Effector CD4-positive, alpha-beta T cell (primary cell): ENCODE measurements around the gene EXT2.

Source experiments
- DNase-seq: peaks from one replicate; pipeline ENCODE4 v3.0.0-alpha.2; 2020

The EXT2 gene

DNA sequence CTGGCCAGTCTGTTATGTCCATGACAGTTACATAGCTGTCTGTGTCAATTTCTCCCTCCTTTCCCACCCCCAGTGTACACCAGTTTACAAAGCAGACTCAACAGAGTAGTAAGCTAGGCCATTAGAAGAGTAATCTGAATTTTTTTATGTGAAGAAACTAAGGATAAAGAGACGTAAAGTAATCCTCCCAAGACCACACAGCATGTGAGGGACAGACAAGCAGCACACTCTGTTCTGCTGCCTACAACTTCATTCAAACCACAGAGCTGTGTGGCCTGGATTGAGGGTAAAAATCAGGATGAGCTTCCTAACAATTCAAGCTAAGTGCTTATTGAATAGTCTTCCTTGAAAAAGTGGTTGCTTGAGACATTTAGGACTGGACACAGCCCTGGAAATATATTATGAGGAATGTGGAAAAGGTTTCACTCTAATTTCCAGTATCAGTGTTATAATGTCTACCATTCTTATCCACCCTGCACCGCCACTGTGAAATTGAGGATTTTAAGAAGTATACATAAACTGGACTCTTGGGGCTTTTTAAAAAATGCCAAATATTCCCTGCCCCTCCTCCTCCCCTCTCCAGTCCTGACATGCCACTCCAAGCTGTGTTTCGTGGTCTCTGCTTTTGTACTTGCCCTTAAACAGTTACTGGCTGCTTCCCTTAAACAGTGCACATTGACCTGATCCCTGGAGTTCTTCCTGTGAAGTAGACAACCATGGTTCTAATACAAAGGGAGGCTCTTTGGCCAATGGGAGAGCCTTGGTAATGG is 40.9 kb downstream of the EXT2 start:
- DNase-seq = no peak

DNA sequence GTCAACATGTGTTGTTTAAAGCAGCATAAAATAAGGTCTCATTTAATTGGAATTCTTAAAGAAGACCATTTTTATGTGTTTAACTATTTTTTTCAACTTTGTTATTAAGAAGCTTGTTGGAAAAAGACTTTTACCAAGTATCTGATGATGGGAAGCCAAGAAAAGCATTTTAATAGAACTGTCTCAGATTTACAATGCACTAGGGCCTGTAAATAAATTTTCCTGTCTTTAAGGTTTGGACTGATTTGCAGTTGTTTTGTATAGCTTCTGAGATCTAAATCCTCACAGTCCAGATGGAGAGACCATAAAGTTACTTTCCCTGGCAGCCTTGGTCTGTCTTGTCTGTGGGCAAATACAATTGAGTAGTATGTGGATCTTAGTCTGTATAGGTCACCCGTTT is 41.6 kb downstream of the EXT2 start:
- DNase-seq = no peak

DNA sequence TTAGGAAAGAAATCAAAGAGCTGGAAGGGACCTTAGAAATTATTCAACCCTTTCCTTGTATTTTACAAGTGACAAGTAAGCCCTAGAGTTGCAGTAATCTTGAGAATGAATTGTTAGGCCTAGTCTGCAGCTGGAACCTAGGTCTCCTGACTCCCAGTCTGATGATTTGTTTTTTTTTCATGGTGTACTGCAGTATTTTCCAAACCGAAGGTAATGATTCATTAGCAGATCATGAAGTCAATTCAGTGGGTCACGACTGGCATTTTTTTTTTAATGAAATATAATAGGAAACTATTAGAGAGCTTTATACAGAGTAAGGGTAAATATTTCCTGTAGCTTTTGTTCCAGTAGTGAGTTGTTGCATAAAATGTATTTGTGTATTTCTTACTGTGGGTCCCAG is 42.8 kb downstream of the EXT2 start:
- DNase-seq = no peak

DNA sequence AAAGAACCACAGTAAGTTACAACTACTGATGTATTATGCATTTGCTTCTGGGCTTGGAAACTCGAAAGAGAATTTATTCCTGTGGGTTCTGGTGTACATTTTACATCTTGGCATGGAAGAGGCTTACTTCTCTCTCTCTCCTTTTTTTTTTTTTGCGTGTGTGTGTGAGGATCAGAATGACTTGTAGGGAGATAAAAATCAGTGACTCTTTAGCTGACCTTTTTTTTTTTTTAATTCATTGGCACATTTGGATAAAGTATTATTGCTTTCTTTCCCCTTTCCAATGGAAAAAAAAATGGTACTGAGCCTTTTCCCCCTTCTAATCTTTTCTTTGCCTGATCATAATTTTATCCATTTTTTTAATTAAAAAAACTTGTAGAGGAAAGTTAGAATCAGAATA is 43.5 kb downstream of the EXT2 start:
- DNase-seq = no peak

DNA sequence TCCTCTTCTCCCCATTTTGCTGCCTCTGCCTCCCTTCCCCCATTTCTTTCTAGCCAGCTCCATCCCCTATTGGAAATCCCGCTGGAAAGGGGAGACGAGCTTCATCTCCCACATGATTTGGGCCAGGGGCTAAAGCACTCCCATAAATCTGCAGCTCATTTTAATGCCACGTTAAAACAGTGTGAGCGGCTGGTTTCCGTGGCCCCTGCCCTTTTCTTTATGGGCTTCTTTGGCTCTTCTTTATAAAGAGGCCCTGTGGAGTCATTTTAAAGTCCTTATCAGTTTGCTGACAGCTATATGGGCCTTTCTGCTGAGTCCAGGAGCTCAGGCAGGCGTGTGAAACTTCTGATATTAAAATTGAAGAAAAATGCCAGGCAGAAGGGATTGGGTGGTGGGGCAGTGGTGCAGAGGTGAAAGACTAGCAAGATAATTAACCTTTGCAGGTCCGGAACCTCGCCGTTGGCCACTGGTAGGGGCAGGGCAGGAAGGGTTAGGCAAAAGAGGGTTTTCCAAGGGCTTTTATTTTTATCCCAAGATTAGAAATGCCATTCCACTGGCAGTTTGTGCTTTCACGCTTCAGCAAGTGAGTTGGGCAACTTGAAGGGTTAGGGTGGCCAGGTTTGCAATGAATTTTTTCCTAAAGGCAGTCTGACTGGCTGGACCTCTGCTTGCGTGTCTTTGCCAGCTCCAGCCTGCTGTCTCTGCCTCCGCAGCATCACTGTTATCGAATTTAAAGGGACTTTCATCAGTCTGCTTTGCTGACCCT is 44.3 kb downstream of the EXT2 start:
- DNase-seq = no peak

DNA sequence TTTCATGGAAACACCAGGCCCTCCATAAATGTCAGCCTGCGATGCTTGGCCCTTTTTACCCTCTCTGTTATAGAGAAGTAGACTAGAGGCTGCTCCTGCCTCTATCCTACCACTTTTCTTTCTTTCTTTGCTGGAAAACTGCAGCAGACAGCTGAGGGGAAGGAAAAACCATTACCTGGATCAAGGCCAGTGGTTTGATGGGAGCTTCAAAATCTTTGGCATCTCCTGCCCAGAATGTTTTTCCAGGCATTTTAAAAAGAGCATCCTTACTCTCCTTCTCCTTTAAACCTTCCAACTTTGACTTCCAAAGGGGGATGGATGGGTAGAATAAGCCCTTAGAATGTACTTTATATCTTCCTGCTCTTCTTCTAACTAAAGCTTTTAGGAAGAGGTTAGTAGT is 44.9 kb downstream of the EXT2 start:
- no peak for DNase-seq

DNA sequence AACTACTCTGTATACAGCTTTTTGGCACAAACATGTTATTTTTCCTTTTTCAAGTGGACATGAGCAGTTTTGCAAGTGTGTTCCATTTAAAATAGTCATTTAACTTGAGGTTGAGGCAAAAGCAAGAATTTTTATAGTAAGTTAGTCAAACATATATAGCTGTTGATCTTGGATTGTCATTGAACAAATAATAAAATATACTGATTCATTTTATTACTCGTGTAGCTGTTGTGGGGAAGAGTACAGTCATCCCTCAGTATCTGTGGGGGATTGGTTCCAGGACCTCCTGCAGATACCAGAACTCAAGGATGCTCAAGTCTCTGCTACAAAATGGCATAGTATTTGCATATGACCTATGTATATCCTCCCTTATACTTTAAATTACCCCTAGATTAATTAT is 45.3 kb downstream of the EXT2 start:
- DNase-seq = no peak

DNA sequence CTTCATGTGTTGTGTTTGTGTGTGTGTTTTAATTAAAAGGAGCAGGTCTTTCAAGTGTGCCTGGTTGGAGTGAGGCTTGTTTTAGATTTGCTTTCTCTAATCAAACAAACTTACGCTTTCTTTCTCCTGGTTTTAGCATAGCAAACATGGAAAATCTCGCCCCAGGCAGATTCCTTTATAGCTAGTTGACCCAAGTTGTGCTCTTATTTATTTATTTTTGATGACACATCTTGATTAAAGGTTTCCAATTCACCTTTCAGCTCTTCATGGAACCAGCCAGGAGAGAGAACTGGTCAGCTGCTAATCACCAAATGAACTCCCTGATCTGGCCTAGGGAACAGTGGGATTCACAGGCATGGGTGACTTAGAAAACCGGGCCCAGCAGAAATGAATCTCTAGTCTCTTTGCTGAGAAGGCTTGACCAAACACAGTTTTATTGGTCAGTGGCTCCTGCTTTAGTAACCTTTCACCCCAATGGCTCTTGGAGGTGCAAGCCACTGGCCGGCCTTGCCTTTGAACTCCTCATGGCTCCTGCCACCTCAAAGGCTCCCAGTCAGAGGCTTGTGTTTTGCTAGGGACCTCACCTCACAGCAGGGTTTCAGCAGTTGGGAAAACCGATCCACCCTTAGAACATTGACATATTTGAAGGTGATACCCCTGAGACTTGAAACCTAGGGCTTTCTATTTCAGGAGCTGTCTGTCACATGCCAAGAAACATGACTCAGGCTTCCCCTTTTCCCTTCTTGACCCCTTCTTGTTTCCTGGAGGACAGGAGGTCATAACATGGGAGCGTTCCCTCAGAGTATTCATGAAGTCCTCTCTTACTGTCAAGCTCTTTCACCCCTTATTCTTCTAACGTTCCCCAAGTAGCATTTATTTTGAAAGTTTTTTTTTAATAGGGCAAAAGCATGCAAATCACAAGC is 48.8 kb downstream of the EXT2 start:
- no peak for DNase-seq

DNA sequence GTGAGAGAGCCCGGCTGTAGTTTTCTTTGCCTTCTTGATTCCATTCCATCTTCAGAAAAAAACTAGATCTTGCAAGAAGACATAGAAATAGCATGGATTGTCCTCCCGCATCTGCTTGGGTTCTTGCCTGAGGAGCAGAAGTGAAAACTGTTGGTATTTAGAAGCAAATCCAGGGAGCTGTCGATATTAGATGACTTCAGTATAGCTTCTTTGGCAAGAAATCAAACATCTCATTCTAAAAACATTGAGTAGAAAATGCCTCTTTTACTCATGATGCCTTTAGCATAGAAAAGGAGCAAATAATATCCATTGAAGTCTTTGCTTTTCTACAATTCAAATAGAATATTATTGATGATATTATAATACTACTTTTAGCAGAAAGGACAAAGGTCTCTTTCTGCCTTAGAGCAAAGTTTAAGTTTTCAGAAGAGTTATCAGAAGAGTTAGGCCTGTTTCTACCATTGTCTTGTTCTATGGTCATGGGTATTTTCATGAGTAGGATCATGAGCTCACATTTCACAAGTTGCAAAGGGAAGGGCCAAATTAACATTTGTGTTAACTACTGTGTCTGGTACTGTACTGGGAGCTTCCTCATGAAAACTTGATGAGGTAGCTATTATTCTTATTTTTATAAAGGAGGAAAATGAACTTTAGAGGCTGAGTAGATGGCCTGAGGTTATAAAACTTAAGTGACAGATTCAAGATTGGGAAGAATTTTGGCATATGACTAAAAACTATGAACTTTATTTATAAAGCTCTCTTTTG is 49.7 kb downstream of the EXT2 start:
- DNase-seq = no peak

DNA sequence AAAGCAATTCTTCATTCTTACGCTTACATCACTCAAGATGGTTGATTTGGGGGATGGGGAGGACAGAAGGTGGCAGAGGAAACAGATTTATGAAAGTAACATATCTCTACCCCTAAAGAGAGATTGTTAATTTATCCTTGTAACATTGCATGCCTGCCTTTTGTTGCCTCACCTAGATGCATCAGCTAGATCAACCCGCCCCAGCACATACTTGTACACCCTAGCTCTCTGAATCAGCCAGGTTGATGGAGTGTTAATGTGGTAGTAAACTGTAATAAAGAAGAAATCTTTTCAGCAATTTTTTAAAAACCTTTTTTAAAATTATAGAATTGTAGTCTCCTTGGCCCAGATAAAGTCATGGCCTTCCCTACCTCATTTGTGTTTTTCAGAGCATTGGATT is 51.5 kb downstream of the EXT2 start:
- DNase-seq = no peak

DNA sequence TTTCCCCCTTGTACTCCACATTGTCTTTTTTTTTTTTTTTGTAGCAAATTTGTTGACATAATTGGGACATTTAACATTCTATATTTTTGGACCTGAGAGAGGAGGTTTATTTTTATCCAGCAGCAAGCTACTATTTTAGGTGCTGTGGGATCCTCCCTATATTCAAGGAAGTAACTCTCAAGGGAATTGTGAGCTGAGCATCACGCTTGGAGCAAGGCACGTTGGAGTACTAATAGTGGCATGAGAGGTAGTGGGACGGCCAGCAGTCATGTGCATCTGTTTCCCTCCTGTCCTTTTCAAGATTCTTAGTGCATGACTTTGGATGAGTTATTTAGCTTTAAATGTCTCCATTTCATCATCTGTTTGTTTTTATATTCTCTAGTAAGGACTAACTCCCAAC is 52.3 kb downstream of the EXT2 start:
- DNase-seq = no peak

DNA sequence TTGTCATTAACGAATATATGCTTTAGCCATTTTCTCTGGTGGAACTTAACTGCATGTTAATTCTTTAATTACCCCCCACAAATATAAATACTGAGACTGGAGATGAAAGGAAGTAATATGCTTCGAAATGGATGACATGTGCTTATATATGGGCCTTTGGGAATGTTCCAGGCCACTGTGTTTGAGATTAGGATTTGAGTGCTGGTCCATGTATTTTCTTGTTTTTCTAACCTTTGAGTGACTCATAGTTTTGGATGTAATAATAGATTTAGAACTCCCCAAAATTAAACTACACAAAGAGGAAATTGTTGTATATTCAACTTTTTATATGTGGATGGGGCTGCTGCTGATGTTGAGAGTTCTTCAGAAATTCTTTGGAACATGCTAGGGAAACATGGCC is 54.2 kb downstream of the EXT2 start:
- no peak for DNase-seq

DNA sequence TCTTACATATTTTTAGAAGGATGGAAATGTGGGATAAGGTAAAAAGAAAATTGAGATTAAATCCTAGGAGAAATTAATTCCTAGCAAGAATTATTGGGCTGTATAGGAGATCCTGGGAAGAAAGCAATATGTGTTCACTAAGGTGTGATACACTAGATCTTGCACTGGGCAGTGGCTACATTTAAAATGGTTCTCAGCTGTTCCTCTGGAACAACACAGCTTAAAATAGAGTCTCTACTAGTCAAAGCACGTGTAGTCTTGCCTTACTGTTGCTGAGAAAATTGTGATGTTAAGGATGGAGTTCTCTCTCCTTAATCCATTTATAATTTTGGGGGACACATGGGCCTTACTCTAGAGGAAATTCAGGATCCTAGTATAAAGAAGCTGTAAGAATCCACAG is 54.9 kb downstream of the EXT2 start:
- DNase-seq = no peak

DNA sequence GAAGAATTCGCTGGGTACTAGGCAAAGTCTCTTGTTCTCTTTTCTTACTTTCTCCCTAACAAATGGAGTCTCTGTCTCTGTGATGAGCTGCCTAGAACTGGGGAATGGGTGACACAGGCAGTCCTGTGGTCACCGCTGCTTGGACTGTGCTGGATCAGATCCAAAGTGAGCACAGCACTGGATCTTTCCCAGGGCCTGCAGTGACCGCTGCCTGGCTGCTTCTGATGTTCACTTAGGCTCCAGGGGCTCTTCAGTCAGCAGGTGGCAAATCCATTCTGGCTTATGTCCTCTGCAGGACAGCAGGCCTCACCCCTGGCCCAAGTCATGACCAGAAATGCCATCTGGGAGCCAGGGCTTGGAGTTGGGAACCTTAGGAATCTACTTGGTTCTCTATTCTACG is 61.5 kb downstream of the EXT2 start:
- no peak for DNase-seq

DNA sequence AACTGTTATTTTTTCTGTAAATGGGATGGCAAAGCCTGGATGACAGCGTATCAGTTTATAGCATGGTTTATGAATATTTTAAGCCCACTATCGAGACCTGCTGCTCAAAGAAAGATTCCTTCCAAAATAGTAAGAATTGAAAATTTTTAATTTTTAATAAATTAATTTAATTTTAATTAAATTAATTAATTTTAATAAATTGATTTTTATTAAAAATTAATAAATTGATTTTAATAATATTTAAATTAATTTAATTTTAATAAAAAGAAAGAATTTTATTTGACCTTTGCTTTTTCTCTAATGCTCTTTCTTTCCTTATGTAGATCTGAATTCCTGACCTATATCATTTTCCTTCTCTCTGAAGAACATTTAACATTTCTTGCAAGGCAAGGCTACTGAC is 62.9 kb downstream of the EXT2 start:
- DNase-seq = no peak

DNA sequence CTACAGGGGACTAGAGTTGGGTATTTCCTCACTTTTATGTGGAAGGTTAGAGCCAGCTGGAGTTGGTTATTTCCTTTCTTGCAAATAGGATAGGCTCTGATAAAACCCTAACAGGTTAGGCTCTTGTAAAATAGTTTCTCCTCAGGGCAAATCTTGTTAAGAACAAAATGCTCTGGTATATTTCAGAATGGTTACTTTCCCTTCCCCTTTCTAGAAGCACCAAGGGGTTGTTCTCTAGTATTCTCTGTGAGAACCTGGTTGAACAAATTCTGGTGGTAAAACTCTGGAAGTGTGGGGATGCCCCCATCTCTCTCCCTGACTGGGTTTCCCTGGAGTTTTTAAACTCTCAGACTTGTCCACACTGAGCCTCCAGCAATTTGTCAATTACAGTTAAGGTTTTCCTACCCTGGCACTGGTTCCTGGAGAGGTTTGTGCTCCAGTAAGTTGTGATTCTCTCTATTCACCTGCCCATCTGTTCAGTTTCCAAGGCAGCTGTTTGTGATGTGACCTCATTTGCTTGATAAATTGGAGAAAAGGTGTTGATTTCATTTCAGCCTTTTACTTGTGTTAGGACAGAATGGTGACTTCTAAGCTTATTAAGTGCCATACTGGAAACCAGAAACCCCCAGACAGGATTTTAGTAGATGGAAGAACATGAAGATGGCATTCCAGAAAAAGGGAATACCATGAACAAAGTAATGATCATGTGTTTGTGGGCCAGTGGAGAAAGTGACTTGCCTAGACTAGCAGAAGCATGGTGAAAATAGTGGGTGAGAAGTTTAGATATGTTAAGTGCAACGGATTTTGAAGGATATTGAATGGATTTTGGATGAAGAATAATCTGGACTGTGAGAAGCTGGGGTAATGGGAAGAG is 64.6 kb downstream of the EXT2 start:
- DNase-seq = no peak

DNA sequence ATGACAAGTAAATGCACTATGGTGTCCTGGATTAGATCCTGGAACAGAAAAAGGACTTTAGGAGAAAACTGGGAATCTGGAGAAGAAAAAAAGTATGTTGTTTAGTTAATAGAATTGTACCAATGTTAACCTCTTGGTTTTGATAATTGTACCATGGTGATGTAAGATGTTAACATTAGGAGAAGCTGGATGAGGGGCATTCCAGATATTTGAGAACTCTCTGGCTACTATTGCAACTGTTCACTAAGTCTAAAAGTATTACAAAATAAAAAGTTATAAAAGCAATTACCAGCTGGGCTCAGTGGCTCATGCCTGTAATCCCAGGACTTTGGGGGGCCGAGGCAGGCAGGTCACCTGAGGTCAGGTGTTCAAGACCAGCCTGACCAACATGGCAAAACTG is 66.5 kb downstream of the EXT2 start:
- no peak for DNase-seq

DNA sequence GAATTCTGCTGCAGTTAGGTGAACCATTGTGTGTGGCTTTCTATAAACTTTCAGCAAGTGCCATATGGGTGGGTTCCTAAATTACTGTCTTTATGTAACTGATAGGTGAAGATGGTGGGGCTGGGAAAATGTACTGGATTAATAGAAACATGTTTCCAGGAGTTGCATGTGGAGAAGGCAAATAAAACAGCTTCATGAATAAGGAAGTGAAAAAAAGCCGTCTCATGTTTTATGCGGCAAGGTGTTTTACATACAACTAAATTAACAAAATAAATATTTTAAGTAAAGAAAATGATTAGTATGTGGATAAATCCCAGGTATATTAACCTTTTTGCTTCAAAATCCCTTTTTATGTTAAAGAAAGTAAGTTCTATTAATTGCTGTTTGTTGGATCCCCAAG is 67.2 kb downstream of the EXT2 start:
- DNase-seq = no peak

DNA sequence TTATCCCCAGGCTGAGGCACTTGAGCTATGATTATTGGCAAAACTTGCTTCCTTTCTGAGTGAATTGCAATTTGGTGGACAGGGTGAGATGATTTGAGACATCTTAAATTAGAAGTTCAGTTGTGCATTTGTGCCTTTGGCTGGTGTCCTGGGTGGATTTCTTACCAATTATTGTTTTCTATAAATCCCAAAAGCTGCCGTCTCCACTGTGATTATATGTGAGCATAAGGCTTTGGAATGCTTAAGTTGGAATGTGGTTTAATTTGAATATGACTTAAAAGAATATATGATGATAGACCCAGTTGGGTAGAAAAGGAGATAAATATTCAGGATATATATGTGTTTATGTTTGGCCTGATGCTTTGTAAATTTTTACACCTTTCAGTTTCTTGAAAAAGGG is 70.0 kb downstream of the EXT2 start:
- no peak for DNase-seq

DNA sequence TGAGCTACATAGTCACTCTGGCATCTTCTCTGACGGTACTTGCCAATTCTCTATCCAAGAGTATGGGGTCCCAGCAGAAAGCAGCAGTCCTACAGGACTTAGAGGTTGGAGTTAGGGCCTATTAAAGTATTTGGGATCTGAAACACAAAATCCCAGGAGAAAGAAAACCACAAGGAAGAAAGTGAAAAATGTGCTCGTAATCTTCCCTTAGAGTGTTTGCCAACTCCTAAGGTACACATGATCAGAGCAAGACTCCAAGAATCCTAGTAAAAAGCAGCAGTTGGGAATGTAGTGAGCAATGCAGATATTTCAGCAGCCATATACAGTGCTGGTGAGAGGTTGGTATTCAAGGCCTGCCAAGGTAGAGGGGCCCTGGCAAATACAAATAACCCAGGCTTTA is 71.6 kb downstream of the EXT2 start:
- DNase-seq = no peak

DNA sequence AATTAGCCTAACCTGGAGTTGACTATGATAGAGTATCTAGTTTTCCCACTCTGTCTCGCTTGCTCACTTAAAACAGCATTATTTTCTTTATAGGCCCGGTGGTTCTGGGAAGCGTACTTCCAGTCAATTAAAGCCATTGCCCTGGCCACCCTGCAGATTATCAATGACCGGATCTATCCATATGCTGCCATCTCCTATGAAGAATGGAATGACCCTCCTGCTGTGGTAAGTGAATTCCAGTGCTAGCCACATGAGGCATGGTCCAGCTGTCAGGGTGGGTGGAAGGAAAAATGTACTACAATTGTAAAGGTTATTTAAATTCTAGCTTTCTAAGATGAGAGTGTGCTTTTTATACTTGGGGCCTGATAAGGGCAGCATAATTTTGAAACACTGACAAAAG is 76.0 kb downstream of the EXT2 start:
- DNase-seq = no peak

DNA sequence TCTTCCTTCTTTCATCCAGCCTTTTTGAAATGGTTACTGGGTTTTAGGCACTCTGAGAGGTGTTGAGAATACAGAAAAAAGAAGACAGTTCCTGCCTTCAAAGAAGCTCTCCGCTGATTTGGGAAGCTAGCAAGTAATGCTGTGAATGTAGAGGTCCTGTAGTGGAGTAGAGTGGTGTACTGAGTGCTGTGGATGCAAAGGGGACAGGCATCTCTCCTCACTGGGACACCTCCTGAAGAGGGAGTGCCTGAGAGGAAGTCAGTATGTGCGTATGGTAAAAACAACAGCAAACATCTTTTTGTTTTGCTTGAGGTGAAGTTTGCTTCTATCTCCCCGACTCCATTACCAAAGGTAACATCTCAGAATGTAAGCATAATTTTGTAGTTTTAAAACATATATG is 77.5 kb downstream of the EXT2 start:
- DNase-seq = no peak
